ENCODE data around the gene NKIRAS2.
A peak's percentile ranks its signal among the peaks of the same experiment; 100 is the strongest.

The NKIRAS2 gene

DNA sequence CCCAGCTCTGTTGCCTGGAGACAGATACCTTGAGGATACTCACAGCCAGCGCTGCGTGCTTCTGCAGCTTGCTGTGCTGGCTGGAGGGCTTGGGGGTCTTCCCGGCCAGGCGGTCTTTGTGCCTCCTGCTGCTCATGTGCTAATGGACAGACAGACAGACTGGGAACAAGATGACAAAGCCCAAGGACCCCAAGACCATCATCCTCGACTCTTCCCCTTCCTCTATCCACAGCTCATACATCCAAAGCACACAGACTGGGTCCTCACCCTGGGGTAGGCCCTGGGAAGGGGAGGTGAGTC, 7.7 kb downstream of the NKIRAS2 start:
- no peak for FAIRE-seq
- DNase-seq (ENCODE audit: insufficient read length, low spot score) = no peak
- TF ChIP-seq, protein P1, sequence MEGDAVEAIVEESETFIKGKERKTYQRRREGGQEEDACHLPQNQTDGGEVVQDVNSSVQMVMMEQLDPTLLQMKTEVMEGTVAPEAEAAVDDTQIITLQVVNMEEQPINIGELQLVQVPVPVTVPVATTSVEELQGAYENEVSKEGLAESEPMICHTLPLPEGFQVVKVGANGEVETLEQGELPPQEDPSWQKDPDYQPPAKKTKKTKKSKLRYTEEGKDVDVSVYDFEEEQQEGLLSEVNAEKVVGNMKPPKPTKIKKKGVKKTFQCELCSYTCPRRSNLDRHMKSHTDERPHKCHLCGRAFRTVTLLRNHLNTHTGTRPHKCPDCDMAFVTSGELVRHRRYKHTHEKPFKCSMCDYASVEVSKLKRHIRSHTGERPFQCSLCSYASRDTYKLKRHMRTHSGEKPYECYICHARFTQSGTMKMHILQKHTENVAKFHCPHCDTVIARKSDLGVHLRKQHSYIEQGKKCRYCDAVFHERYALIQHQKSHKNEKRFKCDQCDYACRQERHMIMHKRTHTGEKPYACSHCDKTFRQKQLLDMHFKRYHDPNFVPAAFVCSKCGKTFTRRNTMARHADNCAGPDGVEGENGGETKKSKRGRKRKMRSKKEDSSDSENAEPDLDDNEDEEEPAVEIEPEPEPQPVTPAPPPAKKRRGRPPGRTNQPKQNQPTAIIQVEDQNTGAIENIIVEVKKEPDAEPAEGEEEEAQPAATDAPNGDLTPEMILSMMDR (IDR thresholded peaks at IDR 0.05; ENCODE audit: insufficient read depth, missing control alignments) = no peak

DNA sequence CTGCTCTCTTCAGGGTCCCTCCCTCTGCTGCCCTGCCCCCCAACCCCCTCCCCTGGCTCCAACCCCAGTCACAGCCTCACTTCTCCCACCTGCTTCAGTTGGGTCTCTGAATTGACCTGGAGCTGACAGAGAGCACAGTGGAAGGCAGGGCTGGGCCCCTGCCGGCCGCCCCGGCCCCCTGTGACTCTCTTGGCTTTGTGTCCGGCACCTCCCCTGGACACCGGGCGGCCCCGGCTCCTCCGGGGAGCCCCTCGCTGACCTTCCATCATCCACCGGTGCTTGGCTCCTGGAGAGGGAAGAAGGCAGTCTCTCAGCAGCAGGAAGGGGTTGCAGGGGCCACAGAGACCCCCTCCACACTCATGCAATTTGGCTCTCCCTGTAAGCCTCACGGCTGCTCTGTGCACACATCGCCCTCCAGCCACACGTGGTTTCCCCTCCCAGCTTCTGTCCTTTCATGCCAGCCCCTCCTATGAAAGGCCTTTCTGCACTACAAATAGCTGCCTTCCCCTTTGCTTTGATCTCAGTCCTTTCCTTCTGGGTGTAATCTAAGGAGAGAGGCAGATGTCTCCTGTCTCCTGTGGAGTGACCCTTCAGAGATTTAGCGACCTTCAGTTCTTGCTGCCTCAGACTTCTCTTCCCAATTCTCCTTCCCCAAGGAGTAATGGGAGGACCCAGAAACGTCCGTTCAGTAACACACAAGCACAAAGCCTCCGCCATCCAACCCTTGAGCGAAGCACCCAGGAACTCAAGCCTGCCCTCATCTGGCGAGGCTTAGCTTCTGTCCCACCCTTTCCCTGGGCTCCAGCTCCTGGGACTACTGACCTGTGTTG, 8.3 kb downstream of the NKIRAS2 start:
- FAIRE-seq (no peak), DNase-seq (ENCODE audit: insufficient read length, low spot score) (no peak)
- TF ChIP-seq, protein P1 (IDR thresholded peaks at IDR 0.05; ENCODE audit: insufficient read depth, missing control alignments) = peak; percentile 29

DNA sequence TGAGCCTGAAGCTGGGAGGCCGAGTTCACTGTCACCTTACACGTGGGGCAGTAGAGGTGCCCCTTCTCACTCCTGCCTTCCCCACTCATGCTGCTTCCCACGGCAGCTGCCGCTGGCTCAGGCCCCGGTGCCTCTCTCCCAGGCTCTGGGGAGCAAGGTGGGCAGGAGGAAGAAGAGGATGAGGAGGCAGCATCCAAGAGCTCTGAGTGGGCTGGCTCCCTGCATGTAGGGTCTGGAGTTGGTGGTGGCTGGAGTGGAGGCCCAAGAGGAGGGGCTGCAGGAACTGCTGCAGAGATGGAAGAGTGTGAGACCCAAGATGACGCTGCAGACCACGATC, 8.9 kb downstream of the NKIRAS2 start:
- DNase-seq (ENCODE audit: insufficient read length, low spot score) = no peak
- TF ChIP-seq, protein P1 (IDR thresholded peaks at IDR 0.05; ENCODE audit: insufficient read depth, missing control alignments) = no peak
- FAIRE-seq = no peak

DNA sequence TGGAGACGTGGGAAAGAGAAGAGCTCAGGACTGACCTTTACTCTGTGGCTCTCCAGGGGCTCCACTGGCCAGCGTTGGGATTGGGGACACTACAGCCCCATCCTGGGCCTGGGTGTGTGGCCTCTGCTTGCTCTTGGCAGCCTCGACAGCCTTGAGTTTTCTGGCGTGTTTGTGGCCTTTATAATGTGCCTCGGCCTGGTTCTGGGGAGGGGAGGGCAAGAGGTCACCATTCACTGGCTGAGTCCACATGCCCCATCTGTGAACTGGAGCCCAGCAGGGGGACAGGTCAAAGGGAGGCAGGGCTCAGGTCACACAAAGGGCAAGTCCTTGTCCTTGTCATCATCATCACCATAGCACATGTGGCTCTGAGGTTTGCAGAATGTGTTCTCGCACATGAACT, 11.7 kb downstream of the NKIRAS2 start:
- FAIRE-seq (no peak), DNase-seq (ENCODE audit: insufficient read length, low spot score) (no peak)
- TF ChIP-seq, protein P1 (IDR thresholded peaks at IDR 0.05; ENCODE audit: insufficient read depth, missing control alignments) = no peak

DNA sequence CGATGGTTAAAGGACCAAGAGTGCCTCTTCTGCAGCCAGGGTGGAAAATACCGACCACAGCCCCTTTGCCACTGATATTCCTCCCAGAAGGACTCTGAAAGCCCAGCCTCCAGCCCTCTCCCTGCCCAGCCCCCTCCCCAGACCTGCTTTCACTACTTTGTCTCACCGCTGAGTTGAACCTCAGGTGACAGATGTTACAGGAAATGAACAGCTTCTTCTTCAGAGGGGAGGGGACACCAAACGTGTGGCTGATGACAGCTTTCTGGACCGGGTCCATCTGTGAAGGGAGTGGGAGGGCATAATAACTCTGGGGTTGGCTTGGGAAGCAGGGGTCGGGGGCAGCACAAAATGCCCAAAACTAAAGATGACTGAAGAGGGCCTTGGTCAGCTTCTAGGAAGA, 14.2 kb downstream of the NKIRAS2 start:
- TF ChIP-seq, protein P1 (IDR thresholded peaks at IDR 0.05; ENCODE audit: insufficient read depth, missing control alignments) = no peak
- FAIRE-seq = no peak
- DNase-seq (ENCODE audit: insufficient read length, low spot score) = no peak

DNA sequence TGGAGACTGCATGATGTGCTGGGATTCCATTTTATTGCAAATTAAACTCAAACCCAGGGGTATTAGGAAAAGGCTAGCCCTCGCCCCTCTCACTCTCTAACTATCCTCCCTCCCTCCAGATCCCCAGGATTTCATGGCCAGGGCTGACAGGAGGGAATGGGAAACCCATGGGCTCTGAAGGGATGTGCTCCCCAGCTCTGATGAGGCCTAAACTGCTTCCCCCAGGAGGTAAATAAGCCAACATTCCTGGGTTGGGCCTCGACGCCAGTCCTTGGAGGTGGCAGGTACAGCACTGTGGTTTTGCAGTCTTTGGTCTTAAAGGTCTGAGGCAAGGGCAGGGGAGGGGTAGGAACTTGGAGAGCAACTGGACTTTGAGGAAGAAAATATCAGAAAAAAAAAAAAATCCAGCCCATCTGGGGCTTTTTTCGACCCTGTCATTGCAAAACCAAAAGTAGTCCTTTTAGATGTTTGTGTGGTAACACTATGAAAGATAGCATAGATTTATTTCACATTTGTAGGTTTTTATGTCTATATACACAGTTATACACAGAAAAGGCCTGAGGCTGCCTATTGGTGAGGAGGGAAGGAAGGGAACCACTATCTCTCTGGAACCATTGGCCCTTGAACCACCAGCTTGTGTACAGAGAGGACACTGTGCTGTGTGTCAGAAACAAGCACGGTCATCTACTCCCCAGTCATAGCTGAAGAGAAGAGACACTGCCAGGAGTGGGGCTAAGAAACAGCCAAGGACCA, 18.5 kb downstream of the NKIRAS2 start:
- TF ChIP-seq, protein P1 (IDR thresholded peaks at IDR 0.05; ENCODE audit: insufficient read depth, missing control alignments) = no peak
- no peak for FAIRE-seq
- DNase-seq (ENCODE audit: insufficient read length, low spot score) = no peak
